ENCODE measurements around the gene NFE2L3.

DNA sequence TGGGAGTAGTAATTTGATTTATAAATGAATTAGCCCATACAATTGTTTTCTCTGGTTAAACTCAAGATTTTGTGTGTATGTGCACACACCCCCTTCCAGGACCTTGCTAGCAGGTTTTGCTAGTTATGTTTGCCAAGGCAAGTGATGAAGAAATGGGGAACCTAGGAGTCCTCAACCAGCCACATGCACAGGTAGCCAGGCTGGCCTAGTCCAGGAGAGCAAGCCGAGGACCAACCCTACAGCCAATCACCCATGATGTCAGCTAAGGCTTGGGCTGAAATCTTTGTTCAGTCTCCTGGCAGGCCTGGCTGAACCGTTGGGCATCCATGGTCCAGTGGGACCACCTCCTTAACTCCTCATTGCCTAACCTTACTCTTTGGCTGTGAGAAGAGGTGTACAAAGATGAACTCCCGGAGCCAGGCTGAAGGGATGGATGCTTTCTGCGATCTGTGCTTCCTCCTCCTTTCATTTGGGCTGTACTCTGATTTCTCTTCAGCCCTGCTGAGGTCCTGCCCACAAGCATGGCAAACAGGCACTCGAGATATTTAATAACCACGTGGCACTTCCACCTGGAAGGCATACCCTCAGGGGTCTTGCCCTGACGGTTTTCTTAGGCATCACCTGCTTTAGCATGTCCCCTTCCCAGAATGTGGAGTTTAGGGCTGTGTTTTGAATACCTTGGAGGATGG, 26.4 kb downstream of the NFE2L3 start:
- TF ChIP-seq, protein P1, sequence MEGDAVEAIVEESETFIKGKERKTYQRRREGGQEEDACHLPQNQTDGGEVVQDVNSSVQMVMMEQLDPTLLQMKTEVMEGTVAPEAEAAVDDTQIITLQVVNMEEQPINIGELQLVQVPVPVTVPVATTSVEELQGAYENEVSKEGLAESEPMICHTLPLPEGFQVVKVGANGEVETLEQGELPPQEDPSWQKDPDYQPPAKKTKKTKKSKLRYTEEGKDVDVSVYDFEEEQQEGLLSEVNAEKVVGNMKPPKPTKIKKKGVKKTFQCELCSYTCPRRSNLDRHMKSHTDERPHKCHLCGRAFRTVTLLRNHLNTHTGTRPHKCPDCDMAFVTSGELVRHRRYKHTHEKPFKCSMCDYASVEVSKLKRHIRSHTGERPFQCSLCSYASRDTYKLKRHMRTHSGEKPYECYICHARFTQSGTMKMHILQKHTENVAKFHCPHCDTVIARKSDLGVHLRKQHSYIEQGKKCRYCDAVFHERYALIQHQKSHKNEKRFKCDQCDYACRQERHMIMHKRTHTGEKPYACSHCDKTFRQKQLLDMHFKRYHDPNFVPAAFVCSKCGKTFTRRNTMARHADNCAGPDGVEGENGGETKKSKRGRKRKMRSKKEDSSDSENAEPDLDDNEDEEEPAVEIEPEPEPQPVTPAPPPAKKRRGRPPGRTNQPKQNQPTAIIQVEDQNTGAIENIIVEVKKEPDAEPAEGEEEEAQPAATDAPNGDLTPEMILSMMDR (IDR thresholded peaks at IDR 0.05): no peak
- TF ChIP-seq POLR2AphosphoS5 (IDR thresholded peaks at IDR 0.05) (no peak), POLR2A (IDR thresholded peaks at IDR 0.05; ENCODE audit: low read depth) (no peak), EP300 (IDR thresholded peaks at IDR 0.05) (no peak)

Data from esophagus muscularis mucosa (tissue), 4 donors.